Loucy (cell line): Measurements from ENCODE around the gene FZD4.

Experiments used
- H2AFZ ChIP-seq: fragments of 200-600 bp; sonication (generic); 2 replicates; pipeline ENCODE4 v1.6.0; 2016; ENCODE audit warnings: antibody characterized with exemption, mild to moderate bottlenecking, low read length, moderate library complexity
- H3F3A ChIP-seq: fragments of 200-600 bp; 2 replicates; pipeline ENCODE4 v1.6.0; 2016; ENCODE audit warnings: antibody characterized with exemption, low read depth, mild to moderate bottlenecking
- H3K27me3 ChIP-seq: fragments of 200-600 bp; sonication (generic); 2 replicates; pipeline ENCODE4 v1.6.1; 2014; ENCODE audit warnings: low read length, mild to moderate bottlenecking; ENCODE audit not compliant: insufficient read depth, poor library complexity, severe bottlenecking
- H3K36me3 ChIP-seq: fragments of 200-600 bp; sonication (generic); 2 replicates; pipeline ENCODE4 v1.6.1; 2016; ENCODE audit warnings: low read length; ENCODE audit not compliant: insufficient read depth
- H3K4me1 ChIP-seq: fragments of 200-600 bp; sonication (generic); 2 replicates; pipeline ENCODE4 v1.5.1; 2014; ENCODE audit warnings: low read length, mild to moderate bottlenecking; ENCODE audit not compliant: insufficient read depth, poor library complexity, severe bottlenecking
- H3K4me2 ChIP-seq: fragments of 200-600 bp; sonication (generic); 2 replicates; pipeline ENCODE4 v1.6.0; 2014; ENCODE audit warnings: antibody characterized with exemption, low read length, low read depth, mild to moderate bottlenecking; ENCODE audit not compliant: poor library complexity, severe bottlenecking
- H3K4me3 ChIP-seq: fragments of 200-600 bp; sonication (generic); 2 replicates; pipeline ENCODE4 v1.5.1; 2014; ENCODE audit warnings: low read length, mild to moderate bottlenecking, mixed read lengths; ENCODE audit not compliant: poor library complexity, severe bottlenecking
- H3K79me2 ChIP-seq: fragments of 200-600 bp; sonication (generic); 2 replicates; pipeline ENCODE4 v1.6.1; 2014; ENCODE audit warnings: low read length; ENCODE audit not compliant: insufficient read depth
- H3K9ac ChIP-seq: fragments of 200-600 bp; sonication (generic); 2 replicates; pipeline ENCODE4 v1.6.0; 2014; ENCODE audit warnings: mild to moderate bottlenecking, low read depth, low read length, moderate library complexity; ENCODE audit not compliant: poor library complexity, severe bottlenecking
- H3K9me2 ChIP-seq: fragments of 200-600 bp; sonication (generic); replicated peaks from 2 replicates; pipeline ENCODE4 v1.6.1; 2016; ENCODE audit warnings: low read depth, low read length, mixed read lengths
- H3K9me3 ChIP-seq: fragments of 200-600 bp; sonication (generic); 2 replicates; pipeline ENCODE4 v1.6.1; 2014; ENCODE audit warnings: mild to moderate bottlenecking, antibody characterized with exemption, low read length, low read depth; ENCODE audit not compliant: insufficient read depth
- H4K20me1 ChIP-seq: fragments of 200-600 bp; sonication (generic); 2 replicates; pipeline ENCODE4 v1.6.0; 2014; ENCODE audit warnings: antibody characterized with exemption, low read length, mild to moderate bottlenecking; ENCODE audit not compliant: insufficient read depth, poor library complexity, severe bottlenecking
- EZH2phosphoT487 ChIP-seq: fragments of 200-600 bp; IDR thresholded peaks from 2 replicates; pipeline ENCODE4 v1.6.1; 2018; ENCODE audit warnings: antibody characterized with exemption, mild to moderate bottlenecking, moderate library complexity, borderline replicate concordance
- TF ChIP-seq, protein P1 (sequence below): fragments of 200-600 bp; sonication (generic); conservative IDR thresholded peaks from 2 replicates; pipeline ENCODE4 v1.5.1; 2014; ENCODE audit warnings: mild to moderate bottlenecking, antibody characterized with exemption, low read length

The FZD4 gene

DNA sequence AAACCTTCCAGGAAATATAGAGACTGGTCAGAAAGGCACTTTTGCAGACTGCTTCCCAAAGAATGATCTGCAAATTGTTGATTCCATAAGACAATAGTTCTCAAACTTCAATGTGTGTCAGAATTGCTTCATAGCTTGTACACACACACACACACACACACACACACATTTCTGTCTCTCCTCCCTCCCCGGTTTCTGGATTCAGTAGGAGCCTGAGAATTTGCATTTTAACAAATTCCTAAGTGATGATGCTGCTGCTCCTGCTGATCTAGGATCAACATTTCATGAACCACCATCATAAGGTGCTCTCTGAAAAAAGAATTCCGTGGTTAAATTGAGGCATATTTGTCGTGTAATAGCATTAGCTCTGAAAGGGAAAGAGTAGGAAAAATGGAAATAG is 35.3 kb upstream of the FZD4 start:
- H2AFZ ChIP-seq, result no peak overlapping the region
- TF ChIP-seq EZH2phosphoT487, result no peak
- no peaks in the 10 kb centered on the region for H4K20me1 ChIP-seq
- H3K4me2 ChIP-seq, result no peak overlapping the region
- H3K9me2 ChIP-seq, result no peaks in the 10 kb centered on the region
- H3F3A ChIP-seq, result no peaks in the 10 kb centered on the region
- H3K4me1 ChIP-seq, result no peaks in the 10 kb centered on the region
- no peak overlapping the region for H3K4me3 ChIP-seq
- no peaks in the 10 kb centered on the region for H3K36me3 ChIP-seq
- H3K27me3 ChIP-seq, result no peaks in the 10 kb centered on the region
- H3K79me2 ChIP-seq, result no peaks in the 10 kb centered on the region
- no peaks in the 10 kb centered on the region for H3K9me3 ChIP-seq
- H3K9ac ChIP-seq, result no peak overlapping the region

DNA sequence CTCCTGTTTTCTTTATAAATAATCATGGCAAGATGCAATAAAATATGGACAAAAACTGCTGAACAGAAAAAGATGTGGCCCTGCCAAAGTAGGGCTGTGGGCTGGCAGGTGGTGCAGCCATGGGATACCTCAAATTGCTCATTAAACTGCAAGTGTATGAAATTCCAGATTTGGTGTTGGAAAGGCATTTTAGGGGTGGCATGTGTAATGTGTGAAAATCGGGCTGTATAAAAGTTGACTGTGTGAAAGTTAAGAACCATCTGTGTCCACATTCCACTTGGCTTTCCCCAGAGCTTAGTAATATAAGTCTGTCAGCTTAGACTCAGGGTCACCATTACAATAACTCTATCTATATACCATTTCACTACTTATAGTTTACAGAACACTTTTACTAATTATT is 34.8 kb upstream of the FZD4 start:
- no peaks in the 10 kb centered on the region for H3K9me2 ChIP-seq
- no peak overlapping the region for H3K9ac ChIP-seq
- no peak overlapping the region for H2AFZ ChIP-seq
- H3K27me3 ChIP-seq, result no peaks in the 10 kb centered on the region
- no peaks in the 10 kb centered on the region for H3K79me2 ChIP-seq
- H4K20me1 ChIP-seq, result no peaks in the 10 kb centered on the region
- H3K36me3 ChIP-seq, result no peaks in the 10 kb centered on the region
- H3K9me3 ChIP-seq, result no peaks in the 10 kb centered on the region
- no peaks in the 10 kb centered on the region for H3F3A ChIP-seq
- H3K4me2 ChIP-seq, result no peak overlapping the region
- no peaks in the 10 kb centered on the region for H3K4me1 ChIP-seq
- TF ChIP-seq, protein P1, sequence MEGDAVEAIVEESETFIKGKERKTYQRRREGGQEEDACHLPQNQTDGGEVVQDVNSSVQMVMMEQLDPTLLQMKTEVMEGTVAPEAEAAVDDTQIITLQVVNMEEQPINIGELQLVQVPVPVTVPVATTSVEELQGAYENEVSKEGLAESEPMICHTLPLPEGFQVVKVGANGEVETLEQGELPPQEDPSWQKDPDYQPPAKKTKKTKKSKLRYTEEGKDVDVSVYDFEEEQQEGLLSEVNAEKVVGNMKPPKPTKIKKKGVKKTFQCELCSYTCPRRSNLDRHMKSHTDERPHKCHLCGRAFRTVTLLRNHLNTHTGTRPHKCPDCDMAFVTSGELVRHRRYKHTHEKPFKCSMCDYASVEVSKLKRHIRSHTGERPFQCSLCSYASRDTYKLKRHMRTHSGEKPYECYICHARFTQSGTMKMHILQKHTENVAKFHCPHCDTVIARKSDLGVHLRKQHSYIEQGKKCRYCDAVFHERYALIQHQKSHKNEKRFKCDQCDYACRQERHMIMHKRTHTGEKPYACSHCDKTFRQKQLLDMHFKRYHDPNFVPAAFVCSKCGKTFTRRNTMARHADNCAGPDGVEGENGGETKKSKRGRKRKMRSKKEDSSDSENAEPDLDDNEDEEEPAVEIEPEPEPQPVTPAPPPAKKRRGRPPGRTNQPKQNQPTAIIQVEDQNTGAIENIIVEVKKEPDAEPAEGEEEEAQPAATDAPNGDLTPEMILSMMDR, result no peak
- TF ChIP-seq EZH2phosphoT487, result no peak
- H3K4me3 ChIP-seq, result no peak overlapping the region

DNA sequence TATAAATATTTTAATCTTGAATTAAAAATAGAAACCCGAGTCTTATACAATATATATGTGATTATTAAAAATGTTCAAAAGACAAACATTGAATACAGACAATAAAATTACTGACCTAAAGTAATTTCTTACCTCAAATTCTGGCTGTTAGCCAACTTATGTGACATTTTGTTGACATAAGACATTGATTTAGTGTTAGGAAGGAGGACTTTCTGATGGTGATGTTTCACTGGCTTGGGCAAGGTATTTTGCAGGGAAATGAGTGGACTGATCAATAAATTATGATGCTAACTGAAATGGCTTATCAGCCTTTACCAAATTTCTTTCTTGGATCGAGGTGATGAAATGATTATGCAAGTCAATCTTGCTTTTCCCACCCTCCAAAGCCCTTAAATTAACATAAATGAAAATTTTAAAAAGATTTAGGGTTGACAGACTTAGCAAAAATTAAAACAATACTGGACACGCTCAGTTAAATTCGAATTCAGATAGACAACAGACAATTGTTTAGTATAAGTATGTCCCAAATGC is 33.2 kb upstream of the FZD4 start:
- Histone ChIP-seq H3F3A (no peaks in the 10 kb centered on the region), H3K9me2 (no peaks in the 10 kb centered on the region), H2AFZ (no peak overlapping the region), H3K4me3 (no peak overlapping the region), H3K27me3 (no peaks in the 10 kb centered on the region), H3K4me2 (no peak overlapping the region), H3K36me3 (no peaks in the 10 kb centered on the region), H3K9ac (no peak overlapping the region), H3K79me2 (no peaks in the 10 kb centered on the region), H3K9me3 (no peaks in the 10 kb centered on the region), H4K20me1 (no peaks in the 10 kb centered on the region), H3K4me1 (no peaks in the 10 kb centered on the region)
- TF ChIP-seq, protein P1, result no peak
- no peak for TF ChIP-seq EZH2phosphoT487

DNA sequence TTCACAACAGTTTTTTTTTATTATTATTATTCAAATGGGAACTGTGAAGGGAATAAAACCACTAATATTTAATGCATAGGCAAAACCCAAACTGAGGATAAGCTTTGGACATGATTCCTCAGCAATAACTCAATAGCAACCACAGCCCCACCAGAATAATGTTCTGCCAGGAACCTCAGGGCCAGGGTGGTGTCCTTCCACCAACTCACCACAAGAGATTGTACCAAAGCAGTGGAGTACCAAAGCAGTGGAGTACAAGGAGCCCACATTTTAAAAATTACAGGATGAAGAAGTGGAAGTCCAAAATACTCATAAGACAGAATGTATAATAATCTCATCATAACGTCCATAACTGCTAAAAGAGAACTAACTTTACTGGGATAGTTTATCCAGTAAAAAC is 32.5 kb upstream of the FZD4 start:
- Histone ChIP-seq H3K9me2 (no peaks in the 10 kb centered on the region), H3K79me2 (no peaks in the 10 kb centered on the region), H3K27me3 (no peaks in the 10 kb centered on the region), H3K4me1 (no peaks in the 10 kb centered on the region), H3K36me3 (no peaks in the 10 kb centered on the region), H3F3A (no peaks in the 10 kb centered on the region), H3K4me2 (no peak overlapping the region), H3K9ac (no peak overlapping the region), H4K20me1 (no peaks in the 10 kb centered on the region), H2AFZ (no peak overlapping the region), H3K4me3 (no peak overlapping the region), H3K9me3 (no peaks in the 10 kb centered on the region)
- no peak for TF ChIP-seq EZH2phosphoT487
- TF ChIP-seq, protein P1, result no peak
